HEK293 (cell line): Measurements from ENCODE around the gene MTUS2.

Experiments
- CTCF ChIA-PET: fragments of 350-600 bp; formaldehyde crosslinking; extraction: SDS; loops from one replicate; lab custom pipeline; 2021; ENCODE audit warnings: antibody characterized with exemption; lab: Yijun Ruan, JAX
- POLR2A ChIA-PET: fragments of 300-600 bp; formaldehyde crosslinking; extraction: SDS; loops from one replicate; lab custom pipeline; 2020; ENCODE audit warnings: antibody characterized with exemption, inconsistent platforms; lab: Yijun Ruan, JAX
- H3K27ac ChIP-seq: fragments of 200-500 bp; sonication (Bioruptor generic); 2 replicates; pipeline ENCODE4 v1.5.1; 2014; ENCODE audit warnings: low read depth, low read length, control low read depth, inconsistent platforms; ENCODE audit errors: extremely low read depth
- H3K36me3 ChIP-seq, 2 experiments: fragments of 200-500 bp in 1 of 2; sonication (Bioruptor generic) in 1 of 2; 1 replicate in 1 of 2; 2 replicates in 1 of 2; pipeline ENCODE4 v1.5.1; 2014 to 2017; ENCODE audit warnings: inconsistent platforms in 2 of 2, low read length in 2 of 2; ENCODE audit not compliant: control insufficient read depth in 2 of 2, insufficient read depth in 1 of 2
- H3K4me1 ChIP-seq: fragments of 200-500 bp; sonication (Bioruptor generic); 2 replicates; pipeline ENCODE4 v1.5.1; 2014; ENCODE audit warnings: mild to moderate bottlenecking, low read length, inconsistent platforms; ENCODE audit not compliant: control insufficient read depth, insufficient read depth
- H3K4me3 ChIP-seq: 2 replicates; pipeline ENCODE4 v1.5.1; 2011; ENCODE audit warnings: low read depth, mild to moderate bottlenecking, control low read depth, low read length, moderate library complexity
- H3K9me3 ChIP-seq: fragments of 200-500 bp; sonication (Bioruptor generic); 2 replicates; pipeline ENCODE4 v1.5.1; 2014; ENCODE audit warnings: low read depth, low read length, inconsistent platforms; ENCODE audit not compliant: control insufficient read depth, insufficient read depth
- GLI2 ChIP-seq: fragments of 450-650 bp; formaldehyde crosslinking; IDR thresholded peaks from 2 replicates; pipeline ENCODE4; 2017; ENCODE audit warnings: missing biosample characterization, missing genetic modification characterization, low read depth, borderline replicate concordance
- HOXC10 ChIP-seq: sonication (generic); formaldehyde crosslinking; IDR thresholded peaks from 2 replicates; pipeline ENCODE4 v1.8.1; 2023; ENCODE audit warnings: mild to moderate bottlenecking, missing genetic modification reagents
- KLF1 ChIP-seq: fragments of 450-650 bp; formaldehyde crosslinking; IDR thresholded peaks from 2 replicates; pipeline ENCODE4 v1.5.1; 2016; ENCODE audit warnings: missing biosample characterization, missing genetic modification characterization
- KLF17 ChIP-seq: fragments of 450-650 bp; formaldehyde crosslinking; IDR thresholded peaks from 2 replicates; pipeline ENCODE4 v1.5.1; 2016; ENCODE audit warnings: missing biosample characterization, missing genetic modification characterization
- OSR2 ChIP-seq: fragments of 450-650 bp; formaldehyde crosslinking; IDR thresholded peaks from 2 replicates; pipeline ENCODE4 v1.5.1; 2016; ENCODE audit warnings: missing biosample characterization, missing genetic modification characterization
- PRDM1 ChIP-seq: fragments of 450-650 bp; formaldehyde crosslinking; IDR thresholded peaks from 2 replicates; pipeline ENCODE4; 2016; ENCODE audit warnings: missing biosample characterization, missing genetic modification characterization
- SALL2 ChIP-seq: fragments of 450-650 bp; formaldehyde crosslinking; IDR thresholded peaks from 2 replicates; pipeline ENCODE4 v1.5.0; 2017; ENCODE audit warnings: missing biosample characterization, mild to moderate bottlenecking, missing genetic modification characterization, borderline replicate concordance
- ZBTB17 ChIP-seq: fragments of 450-650 bp; formaldehyde crosslinking; IDR thresholded peaks from 2 replicates; pipeline ENCODE4 v1.5.1; 2016; ENCODE audit warnings: missing biosample characterization, missing genetic modification characterization
- ZBTB49 ChIP-seq: fragments of 450-650 bp; formaldehyde crosslinking; IDR thresholded peaks from 2 replicates; pipeline ENCODE4 v1.5.1; 2016; ENCODE audit warnings: missing biosample characterization, missing genetic modification characterization, low read depth
- ZEB2 ChIP-seq: fragments of 450-650 bp; formaldehyde crosslinking; IDR thresholded peaks from 2 replicates; pipeline ENCODE4 v1.5.1; 2016; ENCODE audit warnings: missing biosample characterization, missing genetic modification characterization
- ZNF112 ChIP-seq: fragments of 450-650 bp; formaldehyde crosslinking; IDR thresholded peaks from 2 replicates; pipeline ENCODE4 v1.5.0; 2017; ENCODE audit warnings: missing biosample characterization, missing genetic modification characterization
- ZNF138 ChIP-seq: fragments of 450-650 bp; formaldehyde crosslinking; IDR thresholded peaks from 2 replicates; pipeline ENCODE4 v1.5.1; 2016; ENCODE audit warnings: missing biosample characterization, missing genetic modification characterization, borderline replicate concordance
- ZNF202 ChIP-seq: fragments of 450-650 bp; formaldehyde crosslinking; IDR thresholded peaks from 2 replicates; pipeline ENCODE4 v1.5.1; 2016; ENCODE audit warnings: missing biosample characterization, missing genetic modification characterization, borderline replicate concordance
- ZNF223 ChIP-seq: fragments of 450-650 bp; formaldehyde crosslinking; IDR thresholded peaks from 2 replicates; pipeline ENCODE4 v1.5.1; 2016; ENCODE audit warnings: missing biosample characterization, missing genetic modification characterization
- ZNF239 ChIP-seq: fragments of 450-650 bp; formaldehyde crosslinking; IDR thresholded peaks from 2 replicates; pipeline ENCODE4 v1.5.1; 2016; ENCODE audit warnings: missing biosample characterization, missing genetic modification characterization
- ZNF248 ChIP-seq: fragments of 450-650 bp; formaldehyde crosslinking; IDR thresholded peaks from 2 replicates; pipeline ENCODE4 v1.5.1; 2017; ENCODE audit warnings: missing biosample characterization, missing genetic modification characterization
- ZNF366 ChIP-seq: fragments of 450-650 bp; formaldehyde crosslinking; conservative IDR thresholded peaks from 2 replicates; pipeline ENCODE4 v1.5.1; 2016; ENCODE audit warnings: missing biosample characterization, missing genetic modification characterization
- ZNF37A ChIP-seq: fragments of 450-650 bp; IDR thresholded peaks from 2 replicates; pipeline ENCODE4 v1.5.1; 2018; ENCODE audit warnings: missing biosample characterization, missing genetic modification characterization
- ZNF530 ChIP-seq: fragments of 450-650 bp; formaldehyde crosslinking; IDR thresholded peaks from 2 replicates; pipeline ENCODE4 v1.5.1; 2016; ENCODE audit warnings: low read depth, missing biosample characterization, missing genetic modification characterization
- ZNF639 ChIP-seq: fragments of 450-650 bp; formaldehyde crosslinking; IDR thresholded peaks from 2 replicates; pipeline ENCODE4 v1.5.1; 2016; ENCODE audit warnings: missing biosample characterization, missing genetic modification characterization
- ZNF645 ChIP-seq: fragments of 450-650 bp; formaldehyde crosslinking; IDR thresholded peaks from 2 replicates; pipeline ENCODE4; 2016; ENCODE audit warnings: missing biosample characterization, missing genetic modification characterization
- ZNF670 ChIP-seq: fragments of 450-650 bp; formaldehyde crosslinking; IDR thresholded peaks from 2 replicates; pipeline ENCODE4 v1.5.1; 2016; ENCODE audit warnings: missing biosample characterization, missing genetic modification characterization, low read depth
- ZNF707 ChIP-seq: fragments of 450-650 bp; formaldehyde crosslinking; IDR thresholded peaks from 2 replicates; pipeline ENCODE4 v1.5.1; 2016; ENCODE audit warnings: missing biosample characterization, missing genetic modification characterization
- ZNF792 ChIP-seq: fragments of 450-650 bp; formaldehyde crosslinking; IDR thresholded peaks from 2 replicates; pipeline ENCODE4 v1.5.1; 2016; ENCODE audit warnings: missing biosample characterization, missing genetic modification characterization
- ZNF830 ChIP-seq: fragments of 450-650 bp; IDR thresholded peaks from 2 replicates; pipeline ENCODE4 v1.5.0; 2018; ENCODE audit warnings: missing biosample characterization, missing genetic modification characterization, low read depth, mild to moderate bottlenecking, moderate library complexity
- ZSCAN18 ChIP-seq: fragments of 450-650 bp; formaldehyde crosslinking; IDR thresholded peaks from 2 replicates; pipeline ENCODE4 v1.5.1; 2016; ENCODE audit warnings: missing biosample characterization, missing genetic modification characterization
- ZXDB ChIP-seq: fragments of 450-650 bp; formaldehyde crosslinking; IDR thresholded peaks from 2 replicates; pipeline ENCODE4 v1.5.1; 2016; ENCODE audit warnings: missing biosample characterization, missing genetic modification characterization

The MTUS2 gene

GRCh38 chr13:29171244-29171643, 351.1 kb downstream of the MTUS2 start (continued):
- no peak for TF ChIP-seq ZNF792 (tag by site-specific recombination)
- TF ChIP-seq GLI2, result no peak

- POLR2A ChIA-PET, result no interaction called here
- CTCF ChIA-PET, result no interaction called here
Observed at GRCh38 chr13:29174093-29174492, 354.0 kb downstream of the MTUS2 start.

GRCh38 chr13:29175250-29175873, 355.2 kb downstream of the MTUS2 start:
- POLR2A ChIA-PET, result no interaction called here
- H3K36me3 ChIP-seq, result no peaks in the 10 kb centered on the region
- H3K27ac ChIP-seq, result no peak overlapping the region
- H3K4me1 ChIP-seq, result no peaks in the 10 kb centered on the region
- H3K4me3 ChIP-seq, result no peak overlapping the region
- H3K9me3 ChIP-seq, result no peaks in the 10 kb centered on the region
- CTCF ChIA-PET, result interaction anchor here (0.7 kb wide), 1 partner anchor 377 kb away, joined by 3 read pairs; no protein-coding TSS in a partner anchor
- TF ChIP-seq ZBTB49 (no peak), ZNF366 (tag by site-specific recombination) (no peak), KLF17 (no peak), ZEB2 (tag by site-specific recombination) (no peak), PRDM1 (tag by site-specific recombination) (no peak), ZNF239 (tag by site-specific recombination) (no peak), ZNF112 (tag by site-specific recombination) (no peak)

More at GRCh38 chr13:29174093-29174492, 354.0 kb downstream of the MTUS2 start:
- TF ChIP-seq HOXC10 (CRISPR knock-in tag) (no peak), ZBTB17 (tag by site-specific recombination) (no peak), SALL2 (tag by site-specific recombination) (no peak), ZNF138 (tag by site-specific recombination) (no peak), ZEB2 (tag by site-specific recombination) (no peak), ZNF670 (no peak), ZNF112 (tag by site-specific recombination) (no peak), ZSCAN18 (tag by site-specific recombination) (no peak), ZNF645 (tag by site-specific recombination) (no peak), ZNF37A (no peak), KLF1 (tag by site-specific recombination) (no peak), ZNF223 (tag by site-specific recombination) (no peak), ZNF707 (tag by site-specific recombination) (no peak), ZNF830 (no peak), ZNF639 (tag by site-specific recombination) (no peak), ZXDB (tag by site-specific recombination) (no peak), OSR2 (no peak), ZNF248 (tag by site-specific recombination) (no peak), ZNF530 (tag by site-specific recombination) (no peak), ZNF202 (tag by site-specific recombination) (no peak)
- H3K27ac ChIP-seq, result no peak overlapping the region
- H3K36me3 ChIP-seq, result no peaks in the 10 kb centered on the region
- H3K4me1 ChIP-seq, result no peaks in the 10 kb centered on the region
- H3K4me3 ChIP-seq, result no peak overlapping the region
- no peaks in the 10 kb centered on the region for H3K9me3 ChIP-seq
